Activated gamma-delta T cell treated with anti-CD3 and anti-CD28 coated beads, Interleukin-2, amount 50 U/mL, for 16 hours (primary cell): ENCODE results near the gene FIGN.

ENCODE experiments used
- DNase-seq: peaks from one replicate; pipeline ENCODE4 v3.0.0-alpha.2; 2020; ENCODE audit warnings: low read depth

FIGN gene

GRCh38 chr2:163735685-163736432, at the start of gene FIGN:
TSS of gene FIGN (minus strand) at chr2:163736008. CDS start at chr2:163734927, 1,081 bp downstream.
- no peak for DNase-seq

- DNase-seq, result no peak
Measured at GRCh38 chr2:163785162-163785561, 49.4 kb upstream of the FIGN start.

DNA sequence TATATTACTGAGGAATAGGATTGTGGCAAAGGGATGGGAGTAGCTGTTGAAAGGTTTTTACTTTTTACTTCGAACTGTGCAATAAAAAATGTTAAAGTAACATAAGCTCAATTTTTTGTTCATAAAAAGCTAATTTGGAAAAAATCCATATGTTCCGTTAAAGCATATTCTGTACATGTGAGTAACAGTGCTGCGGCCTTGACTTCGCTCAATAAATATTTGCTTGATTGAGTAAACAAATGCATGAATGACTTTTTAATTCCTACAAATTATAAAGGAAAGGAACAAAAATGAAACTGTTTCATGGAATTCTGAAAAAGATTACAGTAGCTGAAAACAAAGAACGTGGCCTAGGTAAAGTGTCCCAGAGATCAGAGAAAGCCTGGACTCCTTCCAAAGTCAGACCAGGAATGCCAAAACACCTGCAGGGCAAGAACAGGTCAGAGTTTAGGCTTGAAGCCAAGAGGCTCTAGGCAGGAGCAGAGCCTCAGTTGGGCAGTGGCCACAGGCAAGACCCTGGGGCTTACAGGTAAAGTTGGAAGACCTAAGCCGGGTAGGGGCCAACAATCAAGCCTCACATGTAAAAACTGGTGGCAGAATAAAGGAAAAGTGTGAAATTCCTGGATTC, 44.3 kb upstream of the FIGN start:
- no peak for DNase-seq

GRCh38 chr2:163778045-163778781, 42.4 kb upstream of the FIGN start:
- DNase-seq, result no peak

DNA sequence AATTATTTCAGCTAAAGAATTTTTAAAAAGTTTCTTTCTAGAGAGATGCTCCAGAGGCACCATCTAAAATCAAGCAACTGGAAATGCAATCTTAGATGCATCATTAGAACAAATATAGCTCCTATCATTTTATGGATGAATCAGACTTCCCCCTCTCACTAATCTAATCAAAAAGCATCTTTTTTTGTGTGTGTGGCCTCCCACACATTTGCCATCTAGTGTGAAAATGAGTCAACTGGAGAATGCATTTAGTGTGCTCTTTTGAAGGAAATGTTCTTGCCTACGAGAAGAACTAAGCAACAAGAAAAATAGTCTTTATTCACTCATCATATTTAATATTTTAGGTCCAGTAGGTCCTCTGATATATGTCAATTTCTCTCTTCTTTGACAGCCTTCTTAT, 39.5 kb upstream of the FIGN start:
- DNase-seq, result no peak

DNA sequence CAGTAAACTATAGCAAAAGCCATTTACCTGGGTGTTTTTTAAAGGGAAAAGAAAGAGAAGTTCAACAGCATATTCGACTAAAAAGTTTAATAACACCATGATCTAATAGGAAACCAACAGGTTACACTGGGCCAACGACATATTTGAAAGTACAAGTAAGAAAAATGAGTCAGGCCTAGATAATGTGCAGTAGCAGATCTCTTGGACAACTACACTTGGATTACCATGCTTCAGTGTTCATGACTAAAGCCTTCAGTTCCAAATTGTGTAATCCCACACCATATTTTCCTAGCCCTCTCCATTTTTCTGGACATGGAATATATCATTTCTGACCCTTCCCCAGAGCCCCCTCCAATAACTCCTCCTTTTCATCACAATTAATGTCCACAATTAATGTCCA, 39.1 kb upstream of the FIGN start:
- no peak for DNase-seq

- DNase-seq, result no peak
Measured at GRCh38 chr2:163773276-163773675, 37.5 kb upstream of the FIGN start.

- no peak for DNase-seq
Measured at GRCh38 chr2:163771596-163771995, 35.8 kb upstream of the FIGN start.

- DNase-seq, result no peak
Measured at GRCh38 chr2:163768881-163769695, 33.3 kb upstream of the FIGN start.

DNA sequence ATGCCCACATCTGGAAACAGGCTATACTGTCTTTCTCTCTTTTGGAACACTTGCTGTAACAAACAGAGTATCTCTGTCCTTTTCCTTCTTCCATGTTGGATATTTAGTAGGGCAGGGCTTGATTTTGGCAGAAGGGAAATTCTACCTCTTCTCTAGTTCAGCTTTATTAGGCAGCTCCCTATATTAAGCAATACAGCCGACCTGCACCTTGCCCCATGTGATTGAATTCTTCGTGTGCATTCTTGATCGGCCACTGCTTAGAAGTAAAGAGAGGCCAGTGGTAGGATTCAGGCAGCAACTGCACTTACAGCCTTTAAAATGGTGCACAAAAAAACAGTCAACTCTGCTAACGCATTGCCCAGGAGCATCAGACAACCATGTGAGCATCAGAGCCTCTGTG, 31.3 kb upstream of the FIGN start:
- DNase-seq, result no peak

GRCh38 chr2:163764566-163764965, 28.8 kb upstream of the FIGN start:
- DNase-seq, result no peak

- DNase-seq, result no peak
Measured at GRCh38 chr2:163759013-163759412, 23.2 kb upstream of the FIGN start.

DNA sequence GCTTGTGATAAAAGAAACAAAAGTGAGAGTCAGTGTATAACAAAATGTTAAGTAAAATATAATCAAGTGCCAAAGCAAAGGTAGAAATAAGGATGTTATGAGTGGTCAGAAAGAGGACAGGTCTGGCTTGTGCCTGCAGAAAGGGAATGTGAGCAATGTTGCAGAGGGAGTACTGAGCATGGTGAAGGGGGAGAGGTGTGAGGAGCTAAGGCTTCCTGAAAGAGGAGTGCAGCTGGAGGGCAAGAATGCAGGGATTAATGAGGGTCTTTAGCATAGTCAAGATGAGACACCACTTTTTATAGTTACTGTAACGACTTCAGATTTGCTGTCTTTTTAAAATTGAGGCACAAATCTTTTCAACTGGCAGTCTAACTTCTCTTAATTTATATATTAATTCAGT, 22.0 kb upstream of the FIGN start:
- no peak for DNase-seq

GRCh38 chr2:163756588-163756987, 20.8 kb upstream of the FIGN start:
- no peak for DNase-seq

- no peak for DNase-seq
Measured at GRCh38 chr2:163755366-163755765, 19.6 kb upstream of the FIGN start.

GRCh38 chr2:163753726-163754125, 17.9 kb upstream of the FIGN start:
- DNase-seq, result no peak

- DNase-seq, result no peak
Measured at GRCh38 chr2:163752267-163752666, 16.5 kb upstream of the FIGN start.

DNA sequence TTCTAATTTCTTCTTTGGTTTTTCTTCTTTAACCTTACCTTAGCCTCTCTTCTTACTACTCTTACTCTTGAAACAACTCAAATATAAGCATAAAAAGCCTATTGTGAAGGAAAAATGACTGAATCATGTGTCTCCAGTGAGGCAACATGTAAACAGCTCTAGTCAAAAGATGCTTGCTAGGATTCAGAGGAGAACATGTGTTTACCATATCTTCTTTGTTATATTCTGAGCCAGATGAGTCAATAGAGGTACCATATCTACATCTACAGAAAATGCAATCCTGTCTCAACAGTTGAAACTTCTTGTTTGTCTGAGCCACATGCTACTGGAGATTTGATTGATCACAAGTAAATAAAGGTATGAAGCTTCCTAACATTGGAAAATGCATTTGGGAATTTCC, 15.9 kb upstream of the FIGN start:
- no peak for DNase-seq

GRCh38 chr2:163748420-163748819, 12.6 kb upstream of the FIGN start:
- DNase-seq, result no peak

DNA sequence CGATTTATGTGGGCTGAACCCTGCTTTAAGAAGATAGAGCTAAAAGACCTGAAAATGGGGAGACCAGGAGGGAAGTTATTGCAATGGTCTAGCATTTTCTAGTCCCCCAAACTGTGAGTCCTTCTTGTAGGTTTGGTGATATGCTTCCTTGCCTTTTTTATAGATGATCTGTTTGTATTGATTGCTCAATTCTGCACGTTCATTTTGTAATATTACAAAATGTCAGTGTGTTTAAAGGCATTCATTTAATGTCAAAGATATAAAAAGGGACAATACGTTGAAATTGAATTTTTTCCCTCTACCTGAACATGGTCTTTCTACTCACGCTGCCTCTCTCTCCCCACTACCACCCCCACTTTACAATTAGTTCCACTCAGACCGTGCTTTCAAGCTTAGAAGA, 5.6 kb upstream of the FIGN start:
- no peak for DNase-seq

DNA sequence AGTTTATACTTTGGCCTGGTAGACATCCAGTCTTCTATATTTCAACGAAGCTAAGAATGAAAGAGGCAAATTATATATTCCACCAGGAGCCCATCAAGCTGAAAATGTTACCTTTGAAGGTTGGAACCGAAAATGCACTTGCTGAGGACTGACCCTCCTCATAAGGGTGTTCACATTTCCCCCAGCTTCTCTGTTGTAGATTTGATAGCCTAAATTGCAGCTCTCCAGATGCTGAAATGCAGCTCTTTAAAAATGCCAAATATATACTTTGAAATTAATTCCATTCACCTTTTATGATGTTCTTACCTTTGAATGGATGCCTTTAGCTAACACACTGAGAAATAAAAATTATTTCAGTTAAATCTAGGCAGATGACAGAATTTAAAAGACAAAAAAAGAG, 1.8 kb upstream of the FIGN start:
- no peak for DNase-seq

DNA sequence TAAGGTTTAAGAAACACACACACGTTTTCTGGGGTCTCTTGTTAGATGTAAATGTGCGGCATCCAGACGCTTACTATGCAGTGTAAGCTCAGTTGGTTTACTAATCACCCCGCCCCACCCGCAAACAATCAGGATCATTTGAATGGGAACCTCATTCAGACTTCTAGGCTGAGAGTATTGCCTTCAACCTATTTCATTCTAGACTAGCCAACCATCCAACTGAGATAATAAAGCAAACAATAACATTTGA, 1.3 kb upstream of the FIGN start:
- DNase-seq, result no peak
